GM18519 (cell line): ENCODE measurements around the gene ARID3C.
"Not testable (repeated sequence)": the region's sequence is repeated elsewhere in the genome, so short reads cannot be mapped to it uniquely, and the experiment has no call there.

Source experiments
- ATAC-seq: cut with Tn5 transposase; IDR thresholded peaks from one replicate; pipeline ENCODE4 v1.9.1; 2021; ENCODE audit warnings: mild to moderate bottlenecking, moderate library complexity; ENCODE audit not compliant: unreplicated experiment, low FRiP score

Gene ARID3C

DNA sequence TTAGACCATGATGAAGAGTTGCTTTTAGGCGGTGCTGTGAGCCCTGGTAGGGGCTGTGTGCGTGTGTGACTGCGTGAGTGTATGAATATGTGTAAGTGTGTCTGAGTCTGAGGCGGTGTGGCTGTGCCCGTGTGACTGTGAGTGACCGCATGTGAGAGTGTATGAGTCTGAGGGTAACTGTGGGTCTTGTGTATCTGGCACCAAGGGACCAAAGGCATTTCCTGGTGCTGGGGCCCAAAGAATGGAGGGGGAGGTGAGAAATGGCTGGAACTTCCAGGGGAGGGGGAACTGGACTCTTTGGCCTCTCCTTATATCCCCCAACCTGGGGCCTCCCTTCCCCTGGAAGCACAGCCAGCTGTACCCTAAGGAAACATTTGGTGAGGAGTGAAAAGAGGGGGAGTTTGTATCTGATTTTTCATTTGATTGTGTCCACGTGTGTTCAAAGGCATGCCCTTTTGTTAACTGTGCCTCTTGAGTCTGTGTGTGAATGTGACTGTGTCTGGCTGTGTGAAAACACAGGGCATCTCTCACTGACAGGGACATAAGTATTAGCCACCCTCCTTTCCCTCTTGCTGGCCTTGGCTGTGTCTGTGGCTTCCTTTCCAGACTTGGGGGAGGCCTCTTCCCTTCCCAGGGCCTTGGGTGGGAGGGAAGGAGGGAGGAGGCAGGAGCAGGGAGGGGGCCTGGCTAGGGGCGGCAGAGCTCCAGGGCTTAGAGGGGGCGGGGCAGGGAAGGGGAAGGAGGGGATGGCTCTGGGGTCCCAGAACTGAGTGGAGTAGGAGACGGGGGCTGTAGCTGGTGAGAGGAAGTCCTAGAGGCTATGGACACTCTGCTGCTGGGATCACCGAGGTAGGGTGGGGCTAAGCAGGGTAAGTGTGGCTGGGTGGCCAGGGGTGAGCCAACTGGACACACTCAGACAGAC, 24.5 kb upstream of the ARID3C start:
- no peak for ATAC-seq

GRCh38 chr9:34652602-34653000, 23.7 kb upstream of the ARID3C start:
- no peak for ATAC-seq

DNA sequence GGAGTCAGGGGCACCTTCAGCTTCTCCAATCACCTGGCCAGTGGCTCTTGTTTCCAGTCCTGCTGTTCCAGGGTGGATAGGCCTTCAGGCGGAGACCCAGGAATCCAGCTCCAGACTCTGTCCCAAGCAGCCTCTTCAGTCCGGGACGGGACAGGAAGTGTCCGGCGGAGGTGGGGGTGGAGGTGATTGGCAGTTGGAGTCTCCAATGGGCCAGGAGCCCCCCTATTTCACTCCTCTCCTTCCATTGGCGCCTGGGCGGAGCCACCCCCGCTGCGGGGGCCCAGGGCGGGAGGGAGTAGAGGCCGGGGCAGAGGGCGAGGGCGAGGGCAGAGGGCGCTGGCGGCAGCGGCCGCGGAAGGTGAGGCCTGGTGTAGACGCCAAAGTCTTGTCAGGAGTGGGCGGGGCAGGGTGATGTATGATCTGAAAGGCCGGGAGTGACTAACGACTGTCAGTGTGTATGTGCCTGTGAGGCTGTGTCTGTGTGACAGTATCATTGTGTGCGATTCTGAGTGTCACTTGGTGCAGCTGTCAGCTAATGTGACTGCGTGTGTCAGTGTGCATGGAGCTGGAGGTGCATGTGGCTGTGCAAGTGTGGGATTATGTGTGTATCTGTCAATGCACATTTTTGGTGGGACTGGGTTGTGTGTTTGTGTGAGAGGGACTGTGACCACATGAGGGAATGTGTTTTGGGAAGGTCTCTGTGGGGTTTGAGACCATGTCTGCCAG, 23.2 kb upstream of the ARID3C start, which contains the start of gene IL11RA:
Gene IL11RA (plus strand): TSS at position 310 of the 726 bp plus-strand sequence. CDS start 3,033 bp downstream, outside the sequence.
- no peak for ATAC-seq

GRCh38 chr9:34651321-34651720, 22.5 kb upstream of the ARID3C start:
- no peak for ATAC-seq

DNA sequence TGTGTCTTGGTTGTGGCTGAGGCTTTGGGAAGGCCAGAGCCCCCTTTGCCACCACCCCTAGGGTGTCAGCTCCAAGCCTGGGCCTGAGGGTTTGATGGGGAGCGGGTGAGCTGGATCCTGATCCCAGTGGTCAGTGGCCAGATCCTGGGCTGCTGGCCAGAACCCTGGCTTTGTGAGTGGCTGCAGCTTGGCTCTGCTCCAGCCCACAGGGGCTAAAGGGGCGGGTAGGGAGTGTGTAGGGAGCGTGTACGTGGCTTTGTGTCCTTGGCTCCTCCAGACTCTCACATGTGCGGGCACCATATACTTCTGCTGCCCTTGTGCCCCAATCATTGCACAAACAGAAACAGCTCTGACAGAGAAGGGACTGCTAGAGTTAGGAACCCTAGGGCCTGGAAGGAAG, 21.9 kb upstream of the ARID3C start:
- no peak for ATAC-seq

DNA sequence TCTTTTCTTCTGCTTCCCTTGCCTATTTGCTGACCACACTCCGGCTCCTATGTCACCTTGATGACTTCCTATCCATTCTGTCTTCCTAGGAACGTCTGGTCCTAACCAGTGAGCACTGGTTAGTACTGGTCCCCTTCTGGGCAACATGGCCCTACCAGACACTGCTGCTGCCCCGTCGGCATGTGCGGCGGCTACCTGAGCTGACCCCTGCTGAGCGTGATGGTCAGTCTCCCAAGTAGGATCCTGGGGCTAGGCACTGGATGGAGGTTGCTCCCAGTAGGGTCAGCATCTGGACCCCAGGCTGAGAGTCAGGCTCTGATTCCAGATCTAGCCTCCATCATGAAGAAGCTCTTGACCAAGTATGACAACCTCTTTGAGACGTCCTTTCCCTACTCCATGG, 19.8 kb upstream of the ARID3C start:
- no peak for ATAC-seq

- ATAC-seq, result no peak
These were observed 18.8 kb upstream of the ARID3C start for GRCh38 chr9:34647651-34648050.

DNA sequence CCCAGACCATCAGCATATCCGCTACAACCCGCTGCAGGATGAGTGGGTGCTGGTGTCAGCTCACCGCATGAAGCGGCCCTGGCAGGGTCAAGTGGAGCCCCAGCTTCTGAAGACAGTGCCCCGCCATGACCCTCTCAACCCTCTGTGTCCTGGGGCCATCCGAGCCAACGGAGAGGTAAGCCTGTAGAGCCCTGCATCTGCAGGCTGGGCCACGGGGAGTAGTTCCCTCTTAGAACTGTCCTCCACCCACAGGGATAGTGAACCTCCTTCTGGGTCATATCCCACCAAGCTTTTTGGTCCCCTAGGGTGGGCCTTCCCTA, 18.2 kb upstream of the ARID3C start:
- ATAC-seq, result no peak

DNA sequence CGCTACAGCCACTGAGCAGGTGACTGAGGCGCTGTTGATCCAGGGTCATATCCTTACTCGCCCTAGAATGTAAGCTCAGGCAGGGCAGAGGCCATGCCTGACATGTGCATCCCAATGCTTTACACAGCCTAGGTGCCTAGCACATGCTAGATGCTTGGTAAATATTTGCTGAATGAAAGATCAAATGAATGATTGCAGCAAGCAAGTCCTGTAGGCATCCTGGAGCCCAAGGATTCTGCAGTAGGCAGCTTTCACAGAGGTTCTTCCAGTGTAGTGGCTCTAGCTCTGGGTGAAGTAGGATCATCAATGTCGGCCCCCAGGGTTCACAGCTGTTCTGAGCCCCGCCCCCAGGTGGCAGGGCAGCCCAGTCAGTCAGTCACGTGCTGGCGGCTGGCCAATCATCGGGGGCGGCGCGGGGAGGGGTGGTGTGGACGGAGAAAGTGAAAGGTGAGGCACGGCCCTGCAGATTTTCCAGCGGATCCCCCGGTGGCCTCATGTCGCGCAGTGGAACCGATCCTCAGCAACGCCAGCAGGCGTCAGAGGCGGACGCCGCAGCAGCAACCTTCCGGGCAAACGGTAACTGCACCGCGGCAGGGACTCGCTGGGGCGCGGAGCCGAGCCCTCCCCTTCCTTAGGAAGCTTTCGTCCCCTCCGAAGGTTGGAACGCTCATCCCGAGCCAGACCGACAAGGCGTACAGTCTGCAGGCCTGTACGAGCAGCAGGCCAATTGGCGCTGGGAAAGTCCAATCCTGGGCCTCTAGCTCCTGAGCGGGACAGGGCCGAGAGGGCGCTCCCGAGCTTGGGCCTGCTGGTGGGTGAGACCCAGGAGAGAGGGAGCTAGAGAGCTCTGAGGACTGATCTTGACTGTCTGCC, 17.6 kb upstream of the ARID3C start, which contains the start of gene GALT:
Gene GALT (plus strand): TSS at position 465 of the 873 bp plus-strand sequence. CDS start 30 bp downstream, at position 495.
- peak; percentile 58 for ATAC-seq

GRCh38 chr9:34644766-34645314, 16.0 kb upstream of the ARID3C start:
- ATAC-seq, result no peak

DNA sequence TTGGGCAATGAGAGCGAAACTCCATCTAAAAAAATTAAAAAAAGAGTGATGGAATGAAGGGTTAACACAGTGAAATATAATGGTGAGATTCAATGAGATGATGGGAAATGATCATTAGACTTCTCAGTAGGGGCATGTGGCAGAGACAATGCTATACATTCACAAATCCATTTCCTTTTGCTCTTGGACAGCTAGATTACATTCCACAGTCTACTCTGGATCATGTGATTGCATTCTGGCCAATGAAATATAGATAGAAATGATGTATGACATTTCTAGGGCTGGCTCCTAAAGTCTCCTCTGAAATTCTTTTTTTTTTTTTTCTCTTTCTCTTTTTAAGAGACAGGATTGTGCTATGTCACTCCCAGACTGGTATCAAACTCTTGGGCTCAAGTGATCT, 13.8 kb upstream of the ARID3C start:
- ATAC-seq, result no peak

GRCh38 chr9:34639322-34639721, 10.5 kb upstream of the ARID3C start:
- ATAC-seq, result not testable (repeated sequence)

GRCh38 chr9:34638138-34638445, 9.2 kb upstream of the ARID3C start:
- no peak for ATAC-seq

- peak; percentile 67 for ATAC-seq
These were observed 8.7 kb upstream of the ARID3C start, which contains the start of gene SIGMAR1 for GRCh38 chr9:34637356-34638137. TSS of gene SIGMAR1 (minus strand) at chr9:34637787. CDS start at chr9:34637697, 90 bp downstream.

DNA sequence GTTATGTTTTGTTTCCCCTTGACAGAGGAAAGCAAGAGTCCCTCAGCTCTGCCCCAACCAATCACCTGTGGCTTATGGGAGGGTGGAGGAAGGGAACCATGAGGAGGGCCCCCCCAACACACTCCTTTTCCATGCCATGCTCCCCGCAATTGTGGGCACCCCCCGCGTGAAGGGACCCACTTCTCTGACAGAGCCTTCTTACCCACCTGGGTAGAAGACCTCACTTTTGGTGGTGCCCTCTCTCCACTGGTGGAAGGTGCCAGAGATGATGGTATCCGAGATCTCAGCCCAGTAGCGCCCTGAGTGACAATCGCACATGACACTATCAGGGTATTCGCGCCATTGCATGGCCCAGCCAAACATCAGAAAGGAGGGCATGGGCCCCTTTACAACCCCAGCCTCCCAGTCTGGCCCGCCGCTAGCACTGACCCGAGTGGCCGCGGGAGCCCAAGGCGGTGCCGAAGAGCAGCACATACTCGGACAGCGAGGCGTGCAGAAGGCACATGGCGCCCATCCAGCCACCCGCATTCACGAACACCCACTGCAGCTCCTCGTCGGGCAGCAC, 8.0 kb upstream of the ARID3C start:
- ATAC-seq, result no peak

DNA sequence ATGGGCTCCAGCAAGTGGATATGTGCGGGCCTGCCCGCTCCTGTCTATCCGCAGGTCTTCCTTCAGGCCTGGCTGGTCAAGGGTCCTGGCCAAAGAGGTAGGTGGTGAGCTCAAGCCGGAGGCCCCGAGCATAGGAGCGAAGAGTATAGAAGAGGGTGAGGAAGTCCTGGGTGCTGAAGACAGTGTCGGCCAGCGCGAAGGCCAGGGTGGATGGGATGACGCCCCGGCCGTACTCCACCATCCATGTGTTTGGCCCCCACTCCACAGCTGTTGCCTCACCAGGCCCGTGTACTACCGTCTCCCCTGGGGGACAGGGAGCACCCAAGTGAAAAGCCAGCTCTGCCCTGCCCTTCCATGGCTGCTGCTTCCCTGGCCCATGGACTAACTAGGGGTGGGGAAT, 6.7 kb upstream of the ARID3C start:
- ATAC-seq, result no peak

- ATAC-seq, result no peak
These were observed 5.8 kb upstream of the ARID3C start for GRCh38 chr9:34634551-34635248.

DNA sequence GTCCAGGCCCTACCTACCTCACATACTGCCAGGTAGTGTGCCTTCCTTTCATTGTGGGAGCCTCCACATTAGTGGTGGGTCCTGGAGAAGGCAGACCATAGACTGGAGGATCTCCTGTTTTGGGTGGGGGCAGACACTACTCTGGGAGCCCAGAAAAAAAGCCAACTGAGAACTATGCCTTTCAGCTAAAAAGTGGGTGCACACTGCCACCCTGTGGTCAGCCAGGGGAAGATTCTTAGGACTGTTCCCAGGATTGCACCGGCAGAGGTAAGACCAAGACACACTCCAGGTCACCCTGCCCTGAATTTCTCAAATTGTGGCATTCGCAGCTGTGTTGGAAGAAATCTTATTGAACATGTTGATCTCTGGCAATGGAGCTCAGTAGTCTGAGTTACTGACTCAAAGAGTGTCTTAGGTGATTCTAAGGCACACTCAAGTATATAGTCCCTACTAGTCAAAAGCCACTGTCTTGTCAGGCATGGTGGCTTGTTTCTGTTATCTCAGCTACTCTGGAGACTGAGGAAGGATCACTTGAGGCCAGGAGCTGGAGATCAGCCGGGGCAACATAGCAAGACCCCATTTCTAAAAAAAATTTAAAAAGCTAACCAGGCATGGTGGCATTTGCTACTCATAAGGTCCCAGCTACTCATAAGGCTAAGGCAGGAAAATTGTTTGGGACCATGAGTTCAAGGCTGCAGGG, 5.1 kb upstream of the ARID3C start:
- no peak for ATAC-seq
